Activated B cell treated with CpG ODN at 0.5 μM for 24 hours (primary cell): ENCODE measurements around the gene RANBP17. TPM values are rescaled to one million over a fixed set of nuclear protein-coding genes. Genes with fewer than 3 reads are reported as not detected.

Experiments used
- ATAC-seq: fragments of 200-7000 bp; cut with Tn5 transposase; one replicate; pipeline ENCODE4 v1.10.0; 2021; ENCODE audit warnings: low read depth, mild to moderate bottlenecking, moderate library complexity
- CTCF ChIA-PET: fragments of 350-600 bp; sonication (Branson Sonifier 250); formaldehyde crosslinking; loops from one replicate; lab custom pipeline; 2021; ENCODE audit warnings: antibody characterized with exemption; lab: Charles Lee
- POLR2A ChIA-PET: fragments of 350-600 bp; sonication (Branson Sonifier 250); formaldehyde crosslinking; loops from one replicate; lab custom pipeline; 2021; ENCODE audit warnings: antibody characterized with exemption; lab: Charles Lee
- DNase-seq: peaks from one replicate; pipeline ENCODE4 v3.0.0; 2022
- H3K27ac Mint-ChIP-seq: one replicate; pipeline ENCODE4 v1.8.0; 2020; ENCODE audit warnings: mixed read lengths
- H3K27me3 Mint-ChIP-seq: one replicate; pipeline ENCODE4 v1.8.0; 2021; ENCODE audit warnings: mixed read lengths
- H3K36me3 Mint-ChIP-seq: one replicate; pipeline ENCODE4 v1.8.0; 2021; ENCODE audit warnings: low read depth, mixed read lengths
- H3K4me1 Mint-ChIP-seq: one replicate; pipeline ENCODE4 v1.8.0; 2021; ENCODE audit warnings: mixed read lengths
- H3K4me3 Mint-ChIP-seq: one replicate; pipeline ENCODE4 v1.8.0; 2020; ENCODE audit warnings: mild to moderate bottlenecking, mixed read lengths
- H3K9me3 Mint-ChIP-seq: one replicate; pipeline ENCODE4 v1.8.0; 2020; ENCODE audit warnings: mixed read lengths
- CTCF ChIP-seq: fragments of 200-600 bp; IDR thresholded peaks from one replicate; pipeline ENCODE4 v1.8.0; 2022; ENCODE audit warnings: antibody characterized with exemption, mild to moderate bottlenecking
- intact Hi-C: fragments of 100-400 bp; cut with micrococcal nuclease; formaldehyde crosslinking; loops from one replicate; pipeline ENCODE4 v1.15.1; 2024
- total RNA-seq: library from RNA; stranded (reverse); gene quantifications from 2 replicates; pipeline ENCODE4 v1.2.3, GENCODE V29; 2022

The RANBP17 gene
- total RNA-seq, 1 donor from 2014 or later = not detected

- ATAC-seq = no peak
Observed at GRCh38 chr5:171340491-171340890, 478.7 kb downstream of the RANBP17 start.

DNA sequence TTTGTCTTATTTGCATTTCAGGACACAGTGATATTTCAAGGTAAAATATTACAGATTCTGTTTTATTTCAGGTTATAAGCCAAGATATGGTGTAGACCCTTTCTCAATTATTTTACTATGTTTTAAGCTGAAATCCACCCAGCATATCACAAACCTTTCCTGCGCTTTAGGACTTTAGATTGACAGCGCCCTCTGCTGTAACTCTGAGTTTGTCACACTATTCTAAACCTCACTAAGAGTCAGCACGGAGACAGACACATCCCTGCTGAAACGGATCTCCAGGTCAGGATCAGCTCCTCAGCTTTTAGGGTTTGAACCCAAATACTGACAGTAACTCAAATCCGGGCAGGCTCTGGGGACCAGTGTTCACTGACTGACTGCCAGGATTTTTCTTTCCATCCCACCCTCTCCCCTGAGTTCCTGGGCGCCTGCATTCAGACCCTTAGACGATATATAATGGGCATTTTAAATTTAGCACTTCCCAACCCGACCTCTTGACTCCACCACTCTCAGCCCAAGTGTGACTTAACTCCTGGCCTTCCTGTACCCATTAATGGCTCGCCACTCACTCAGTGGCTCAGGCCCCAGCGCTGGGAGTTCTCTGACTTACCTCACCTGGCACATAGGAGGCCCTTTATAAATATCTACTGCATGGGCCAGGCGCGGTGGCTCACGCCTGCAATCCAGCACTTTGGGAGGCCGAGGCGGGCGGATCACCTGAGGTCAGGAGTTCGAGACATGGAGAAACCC, 480.7 kb downstream of the RANBP17 start:
- H3K36me3 Mint-ChIP-seq = no peaks in the 10 kb centered on the region
- no peak overlapping the region for H3K4me3 Mint-ChIP-seq
- CTCF ChIA-PET = no interaction called here
- no peaks in the 10 kb centered on the region for H3K4me1 Mint-ChIP-seq
- POLR2A ChIA-PET = no interaction called here
- no peaks in the 10 kb centered on the region for H3K9me3 Mint-ChIP-seq
- DNase-seq = no peak
- TF ChIP-seq CTCF = no peak
- H3K27ac Mint-ChIP-seq = no peak overlapping the region
- intact Hi-C loops = loop anchor here (1.0 kb wide), 2 partner anchors 135 to 598 kb away; no protein-coding TSS in a partner anchor
- peaks cover 13% of the 10 kb centered on the region for H3K27me3 Mint-ChIP-seq
- no peak for ATAC-seq

More at GRCh38 chr5:171340491-171340890, 478.7 kb downstream of the RANBP17 start:
- DNase-seq = no peak
- Mint-ChIP-seq H3K9me3 (no peaks in the 10 kb centered on the region), H3K36me3 (no peaks in the 10 kb centered on the region), H3K4me3 (no peak overlapping the region), H3K27me3 (peaks cover 25% of the 10 kb centered on the region), H3K4me1 (peaks cover 7% of the 10 kb centered on the region), H3K27ac (no peak overlapping the region)
- intact Hi-C loops = no loop called here
- CTCF ChIA-PET = no interaction called here
- POLR2A ChIA-PET = no interaction called here
- TF ChIP-seq CTCF = no peak

DNA sequence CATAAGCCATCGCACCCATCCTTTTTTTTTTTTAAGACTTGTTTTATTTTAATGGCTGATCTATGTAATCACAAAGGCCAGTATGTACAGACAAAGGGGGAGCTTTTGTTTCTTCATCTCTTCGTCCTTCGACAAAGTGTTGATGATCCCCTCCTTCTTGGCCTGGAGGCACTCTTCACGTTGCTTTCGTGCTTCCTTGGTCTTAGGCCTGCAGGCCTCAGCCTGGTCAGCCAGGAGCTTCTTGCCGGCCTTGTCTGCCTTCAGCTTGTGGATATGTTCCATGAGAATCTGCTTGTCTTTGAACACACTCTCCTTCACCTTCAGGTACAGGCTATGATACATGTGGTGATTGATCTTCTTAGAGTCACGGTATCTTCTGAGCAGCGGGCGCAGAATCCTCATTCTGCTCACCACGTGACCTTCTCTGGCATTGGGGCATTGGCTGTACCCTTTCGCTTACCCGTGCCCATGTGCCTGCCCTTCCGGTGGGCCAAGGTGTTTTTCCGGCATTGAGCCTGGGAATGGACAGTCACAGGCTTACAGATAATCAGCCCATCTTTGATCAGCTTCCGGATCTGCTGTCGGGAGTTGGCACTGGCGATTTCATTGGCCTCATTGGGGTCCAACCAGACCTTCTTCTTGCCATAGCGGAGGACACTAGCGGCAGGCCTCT, 483.3 kb downstream of the RANBP17 start:
- H3K9me3 Mint-ChIP-seq = no peaks in the 10 kb centered on the region
- no peak for DNase-seq
- H3K36me3 Mint-ChIP-seq = no peaks in the 10 kb centered on the region
- ChIA-PET POLR2A (no interaction called here), CTCF (no interaction called here)
- no peak for TF ChIP-seq CTCF
- no peak for ATAC-seq
- no peaks in the 10 kb centered on the region for H3K4me1 Mint-ChIP-seq
- no peak overlapping the region for H3K4me3 Mint-ChIP-seq
- intact Hi-C loops = no loop called here
- peaks cover 9% of the 10 kb centered on the region for H3K27me3 Mint-ChIP-seq
- H3K27ac Mint-ChIP-seq = no peak overlapping the region

Other genes with a start within 250 kb of the RANBP17 start
- not detected in 2 replicates for gene GABRP, start 78.3 kb upstream of the RANBP17 start, total RNA-seq